Testis (tissue), 3 donors: ENCODE measurements around the gene RAB40B. TPM values are rescaled to one million over a fixed set of nuclear protein-coding genes. Genes with fewer than 3 reads are reported as not detected.
"Not testable (repeated sequence)": the region's sequence is repeated elsewhere in the genome, so short reads cannot be mapped to it uniquely, and the experiment has no call there.

Experiments
- DNase-seq: peaks from one replicate; pipeline ENCODE4 v3.0.0-alpha.2; 2019
- H3K27ac ChIP-seq, 2 donors: fragments of 200-600 bp; sonication (generic); one replicate each; pipeline ENCODE4 v1.5.1; 2019
- H3K27me3 ChIP-seq: fragments of 200-600 bp; sonication (generic); one replicate; pipeline ENCODE4 v1.5.1; 2019
- H3K36me3 ChIP-seq: fragments of 200-600 bp; sonication (generic); one replicate; pipeline ENCODE4 v1.5.1; 2017; ENCODE audit warnings: low read depth; ENCODE audit errors: missing control alignments
- H3K4me1 ChIP-seq: fragments of 200-600 bp; sonication (generic); one replicate; pipeline ENCODE4 v1.5.1; 2019
- H3K4me3 ChIP-seq, 2 donors: fragments of 200-600 bp; sonication (generic); one replicate each; pipeline ENCODE4 v1.5.1; 2017 to 2019
- H3K9me3 ChIP-seq: fragments of 200-600 bp; sonication (generic); one replicate; pipeline ENCODE4 v1.5.1; 2017
- CTCF ChIP-seq, 3 experiments: fragments of 450-650 bp in 2 of 3; fragments of 200-600 bp in 1 of 3; sonication (generic) in 1 of 3; IDR thresholded peaks; one replicate each; pipeline ENCODE4 v1.5.1; 2016 to 2019; ENCODE audit warnings: antibody characterized with exemption in 3 of 3, mild to moderate bottlenecking in 2 of 3, moderate library complexity in 1 of 3
- POLR2A ChIP-seq: fragments of 450-650 bp; IDR thresholded peaks from one replicate; pipeline ENCODE4 v1.6.1; 2017; ENCODE audit warnings: antibody characterized with exemption, mild to moderate bottlenecking, moderate library complexity
- WGBS, 2 donors: methylation state at CpG; one replicate each; pipeline ENCODE4 v1.1.5; 2018; 5-methylcytosine and 5-hydroxymethylcytosine counted together
- intact Hi-C: fragments of 100-400 bp; cut with DNase I; formaldehyde crosslinking; loops from one replicate; pipeline ENCODE4 v1.15.1; 2023; ENCODE audit warnings: low total_unique reads
- polyA plus RNA-seq: library from polyadenylated mRNA; stranded (reverse); fragments of 350-450 nt; fragmentation: Illumina TruSeq; extraction: RNeasy Lipid Tissue Mini Kit (QIAGEN cat#74804); gene quantifications from one replicate; pipeline ENCODE4 v1.2.3, GENCODE V29; 2014; ENCODE audit warnings: low read depth, low replicate concordance; ENCODE audit not compliant: insufficient read depth
- total RNA-seq, 2 donors: library from RNA; depleted of rRNA; stranded (reverse); fragments of >200 nt; gene quantifications; one replicate each; pipeline ENCODE4 v1.2.3, GENCODE V29; 2016

RAB40B gene
- total and polyA plus RNA-seq, 3 donors from 2014 or later, result 9.4 to 16.4 (median 13.5) TPM

- no peaks in the 10 kb centered on the region for H3K9me3 ChIP-seq
- DNase-seq, result no peak
- WGBS, 2 donors, result 93 to 95% methylated on average over 18 to 19 of the region's 19 CpGs
- no peak overlapping the region for H3K27ac ChIP-seq
- TF ChIP-seq CTCF (IDR thresholded peaks at IDR 0.05) (no peak), POLR2A (no peak)
- no peaks in the 10 kb centered on the region for H3K36me3 ChIP-seq
- H3K4me1 ChIP-seq, result no peaks in the 10 kb centered on the region
- H3K27me3 ChIP-seq, result no peaks in the 10 kb centered on the region
- H3K4me3 ChIP-seq, result no peak overlapping the region
- intact Hi-C loops, result no loop called here
Observed at GRCh38 chr17:82657926-82658325, 40.6 kb downstream of the RAB40B start.

- no peak overlapping the region for H3K27ac ChIP-seq
- intact Hi-C loops, result no loop called here
- TF ChIP-seq POLR2A (no peak), CTCF (IDR thresholded peaks at IDR 0.05) (no peak)
- H3K9me3 ChIP-seq, result no peaks in the 10 kb centered on the region
- H3K36me3 ChIP-seq, result no peaks in the 10 kb centered on the region
- no peaks in the 10 kb centered on the region for H3K4me1 ChIP-seq
- H3K27me3 ChIP-seq, result no peaks in the 10 kb centered on the region
- WGBS, 2 donors, result 86 to 91% methylated on average over 16 of the region's 16 CpGs
- DNase-seq, result no peak
- H3K4me3 ChIP-seq, result no peak overlapping the region
Observed at GRCh38 chr17:82656266-82656665, 42.2 kb downstream of the RAB40B start.

DNA sequence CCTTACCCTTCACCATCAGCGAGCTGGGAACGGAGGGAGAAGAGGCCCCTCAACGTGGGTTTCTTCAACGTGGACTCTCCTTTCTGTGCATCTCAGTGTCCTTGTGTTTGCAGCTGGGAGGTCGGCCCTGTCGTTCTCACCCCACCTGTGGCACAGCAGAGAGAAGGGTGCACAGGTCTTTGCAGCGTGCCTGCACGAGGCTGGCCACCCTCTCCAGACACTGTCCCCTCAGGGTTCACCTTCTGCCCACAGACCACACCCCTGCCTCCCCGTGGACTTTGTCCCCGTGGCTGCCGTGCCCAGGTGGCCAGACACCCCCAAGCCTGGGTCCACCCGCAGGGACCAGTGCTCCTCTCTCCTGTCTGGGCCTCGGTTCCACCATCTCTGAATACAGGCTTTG is 43.0 kb downstream of the RAB40B start:
- Histone ChIP-seq H3K4me3 (no peak overlapping the region), H3K27me3 (no peaks in the 10 kb centered on the region), H3K36me3 (no peaks in the 10 kb centered on the region), H3K4me1 (no peaks in the 10 kb centered on the region), H3K27ac (no peak overlapping the region), H3K9me3 (no peaks in the 10 kb centered on the region)
- no peak for DNase-seq
- TF ChIP-seq CTCF (IDR thresholded peaks at IDR 0.05), result no peak
- TF ChIP-seq POLR2A, result no peak
- 82 to 86% methylated on average over 13 of the region's 13 CpGs for WGBS, 2 donors
- intact Hi-C loops, result no loop called here

DNA sequence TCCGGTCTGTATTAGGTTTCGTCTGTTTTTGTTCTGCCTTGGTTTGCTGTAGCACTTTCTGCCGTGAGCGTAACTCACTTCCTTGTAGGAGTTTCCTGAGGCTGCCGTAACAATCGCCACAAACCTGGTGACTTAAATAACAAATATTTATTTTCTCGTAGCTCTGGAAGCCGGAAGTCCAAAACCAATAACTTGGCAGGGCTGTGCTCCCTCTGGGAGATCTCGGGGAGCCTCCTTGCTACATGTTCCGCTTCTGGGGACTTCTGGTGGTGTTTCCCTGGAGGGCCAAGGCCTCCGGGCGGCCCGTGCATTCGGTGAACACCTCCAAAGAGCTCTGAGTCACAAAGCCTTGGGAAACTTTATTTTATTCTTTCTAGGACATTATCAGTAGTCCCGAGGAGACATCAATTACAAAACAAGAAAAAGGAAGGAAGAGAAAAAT is 43.4 kb downstream of the RAB40B start:
- Histone ChIP-seq H3K27ac (no peak overlapping the region), H3K9me3 (no peaks in the 10 kb centered on the region), H3K4me1 (no peaks in the 10 kb centered on the region), H3K36me3 (no peaks in the 10 kb centered on the region), H3K4me3 (no peak overlapping the region), H3K27me3 (no peaks in the 10 kb centered on the region)
- 65 to 73% methylated on average over 15 of the region's 15 CpGs for WGBS, 2 donors
- no peak for TF ChIP-seq CTCF (IDR thresholded peaks at IDR 0.05)
- no peak for TF ChIP-seq POLR2A
- intact Hi-C loops, result no loop called here
- no peak for DNase-seq

DNA sequence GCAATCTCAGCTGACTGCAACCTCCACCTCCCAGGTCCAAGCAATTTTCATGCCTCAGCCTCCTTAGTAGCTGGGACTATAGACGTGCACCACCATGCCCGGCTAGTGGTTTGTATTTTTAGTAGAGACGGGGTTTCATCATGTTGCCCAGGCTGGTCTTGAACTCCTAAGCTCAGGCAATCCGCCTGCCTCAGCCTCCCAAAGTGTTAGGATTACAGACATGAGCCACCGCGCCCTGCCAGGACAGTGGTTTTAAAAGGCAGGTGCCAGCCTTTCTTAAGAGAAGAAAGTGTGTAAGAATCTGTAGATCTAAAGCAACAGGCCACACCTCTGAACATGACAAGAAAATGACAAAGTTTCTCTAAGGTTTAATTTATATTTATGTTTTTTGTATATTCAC is 43.9 kb downstream of the RAB40B start:
- WGBS, 2 donors, result 90 to 93% methylated on average over 6 of the region's 6 CpGs

More for the DNA sequence above, 43.9 kb downstream of the RAB40B start:
- H3K4me3 ChIP-seq, H3K36me3 ChIP-seq, H3K27me3 ChIP-seq, DNase-seq, H3K27ac ChIP-seq, H3K9me3 ChIP-seq, H3K4me1 ChIP-seq, intact Hi-C loops: not testable (repeated sequence)
